Smooth muscle cell (in vitro differentiated cells): Measurements from ENCODE around the gene MEGF8. TPM values are rescaled to one million over a fixed set of nuclear protein-coding genes. Genes with fewer than 3 reads are reported as not detected.
A peak's percentile ranks its signal among the peaks of the same experiment; 100 is the strongest.

Experiments used
- DNase-seq: peaks from one replicate; lab custom pipeline; 2025; ENCODE audit not compliant: unreplicated experiment; lab: John Stamatoyannopoulos, UW
- H2AFZ ChIP-seq: fragments of 200-600 bp; sonication (generic); 2 replicates; pipeline ENCODE4 v1.6.0; 2016; ENCODE audit warnings: antibody characterized with exemption, low read depth, mild to moderate bottlenecking
- H3F3A ChIP-seq: fragments of 200-600 bp; sonication (generic); 2 replicates; pipeline ENCODE4 v1.6.0; 2017; ENCODE audit warnings: antibody characterized with exemption, low read depth
- H3K27ac ChIP-seq: fragments of 200-600 bp; sonication (generic); 2 replicates; pipeline ENCODE4 v1.5.1; 2016; ENCODE audit warnings: low read depth, mild to moderate bottlenecking
- H3K27me3 ChIP-seq: fragments of 200-600 bp; sonication (generic); 2 replicates; pipeline ENCODE4 v1.6.1; 2016; ENCODE audit warnings: low read depth, mild to moderate bottlenecking
- H3K36me3 ChIP-seq: fragments of 200-600 bp; sonication (generic); 2 replicates; pipeline ENCODE4 v1.5.1; 2016; ENCODE audit warnings: low read depth
- H3K4me1 ChIP-seq: fragments of 200-600 bp; sonication (generic); 2 replicates; pipeline ENCODE4 v1.5.1; 2016; ENCODE audit warnings: low read depth
- H3K4me2 ChIP-seq: fragments of 200-600 bp; sonication (generic); 2 replicates; pipeline ENCODE4 v1.6.0; 2016; ENCODE audit warnings: mild to moderate bottlenecking
- H3K4me3 ChIP-seq: fragments of 200-600 bp; sonication (generic); 2 replicates; pipeline ENCODE4 v1.5.1; 2016; ENCODE audit warnings: mild to moderate bottlenecking
- H3K79me2 ChIP-seq: fragments of 200-600 bp; sonication (generic); 2 replicates; pipeline ENCODE4 v1.6.0; 2016; ENCODE audit warnings: low read depth, mild to moderate bottlenecking
- H3K9ac ChIP-seq: fragments of 200-600 bp; sonication (generic); 2 replicates; pipeline ENCODE4 v1.6.0; 2016; ENCODE audit warnings: low read depth
- H3K9me3 ChIP-seq: fragments of 200-600 bp; sonication (generic); replicated peaks from 2 replicates; pipeline ENCODE4 v1.5.1; 2016; ENCODE audit warnings: low read depth
- H4K20me1 ChIP-seq: fragments of 200-600 bp; sonication (generic); 2 replicates; pipeline ENCODE4 v1.6.0; 2016; ENCODE audit warnings: low read depth
- CTCF ChIP-seq: fragments of 200-600 bp; sonication (generic); IDR thresholded peaks from 2 replicates; pipeline ENCODE4 v1.5.1; 2017; ENCODE audit warnings: borderline replicate concordance, mild to moderate bottlenecking, antibody characterized with exemption; ENCODE audit not compliant: insufficient read depth, poor library complexity, severe bottlenecking
- WGBS: methylation state at CpG from one replicate; pipeline ENCODE4 v1.1.7; 2016; ENCODE audit warnings: low lambda C conversion rate; 5-methylcytosine and 5-hydroxymethylcytosine counted together
- polyA plus RNA-seq: library from polyadenylated mRNA; unstranded; fragments of >200 nt; fragmentation: Nextera tagmentation; extraction: Ambion mirVana; gene quantifications from 2 replicates; pipeline ENCODE4 v1.2.1, GENCODE V29; 2016
- total RNA-seq: library from RNA; depleted of rRNA; stranded (reverse); fragments of >200 nt; gene quantifications from 2 replicates; pipeline ENCODE4 v1.2.3, GENCODE V29; 2014

The MEGF8 gene
- 13.4 and 16.4 TPM in 2 replicates for total RNA-seq
- 8.2 and 11.0 TPM in 2 replicates for polyA plus RNA-seq

- H3K4me1 ChIP-seq = peaks cover 9% of the 10 kb centered on the region
- peak; percentile 67 for TF ChIP-seq CTCF
- peak within 1 kb of the TSS; percentile 98 for H3K4me3 ChIP-seq
- peaks cover 45% of the 10 kb centered on the region for H3K27me3 ChIP-seq
- peak; percentile 90 for DNase-seq
- peak within 1 kb of the TSS; percentile 97 for H2AFZ ChIP-seq
- H3K9ac ChIP-seq = peak within 1 kb of the TSS; percentile 87
- H3K79me2 ChIP-seq = peaks cover 41% of the 10 kb centered on the region
- peak within 1 kb of the TSS; percentile 98 for H3K4me2 ChIP-seq
- under 1% methylated on average over 20 of the region's 45 CpGs for WGBS
- H3K9me3 ChIP-seq = no peaks in the 10 kb centered on the region
- peaks cover 29% of the 10 kb centered on the region for H4K20me1 ChIP-seq
- H3F3A ChIP-seq = no peaks in the 10 kb centered on the region
- no peak within 1 kb of the TSS for H3K27ac ChIP-seq
- H3K36me3 ChIP-seq = no peaks in the 10 kb centered on the region
These were observed at the start of gene MEGF8 for GRCh38 chr19:42325308-42325895. TSS of gene MEGF8 (plus strand) at chr19:42325635. CDS start at chr19:42326244, 609 bp downstream.

DNA sequence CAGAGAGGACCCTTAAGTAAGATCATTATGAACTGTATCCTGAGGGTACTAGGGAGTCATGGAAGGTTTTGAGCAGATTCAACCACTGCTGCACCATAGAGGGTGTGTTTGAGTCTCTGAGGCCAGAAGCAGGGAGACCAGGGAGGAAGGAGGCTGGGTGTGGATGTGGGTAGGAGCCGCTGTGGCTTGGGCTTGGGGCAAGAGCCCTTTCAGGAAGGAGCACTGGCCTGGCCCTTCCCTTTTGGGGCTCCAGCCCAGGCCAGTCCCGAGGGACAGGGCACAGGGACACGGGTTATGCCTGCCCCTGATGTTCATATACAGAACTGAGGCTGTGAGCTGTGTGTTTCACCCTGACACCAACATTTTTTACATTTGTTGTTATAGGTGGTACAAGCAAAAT is 49.2 kb upstream of the MEGF8 start:
- H3K4me1 ChIP-seq = peaks cover 17% of the 10 kb centered on the region
- no peak overlapping the region for H3K4me3 ChIP-seq
- H3K27ac ChIP-seq = no peak overlapping the region
- 94% methylated on average over 3 of the region's 3 CpGs for WGBS
- peaks cover 31% of the 10 kb centered on the region for H3K79me2 ChIP-seq
- H4K20me1 ChIP-seq = peaks cover 36% of the 10 kb centered on the region
- no peak overlapping the region for H2AFZ ChIP-seq
- H3K27me3 ChIP-seq = no peaks in the 10 kb centered on the region
- peaks cover 20% of the 10 kb centered on the region for H3F3A ChIP-seq
- no peaks in the 10 kb centered on the region for H3K36me3 ChIP-seq
- no peak overlapping the region for H3K4me2 ChIP-seq
- no peak for DNase-seq
- no peak overlapping the region for H3K9ac ChIP-seq
- no peak for TF ChIP-seq CTCF
- H3K9me3 ChIP-seq = no peaks in the 10 kb centered on the region

GRCh38 chr19:42276821-42277220 is 48.6 kb upstream of the MEGF8 start:
- no peaks in the 10 kb centered on the region for H3K27me3 ChIP-seq
- peaks cover 26% of the 10 kb centered on the region for H3K79me2 ChIP-seq
- no peak overlapping the region for H3K4me2 ChIP-seq
- no peak overlapping the region for H3K4me3 ChIP-seq
- H3K36me3 ChIP-seq = no peaks in the 10 kb centered on the region
- peaks cover 23% of the 10 kb centered on the region for H3K4me1 ChIP-seq
- TF ChIP-seq CTCF = no peak
- no peak overlapping the region for H2AFZ ChIP-seq
- no peaks in the 10 kb centered on the region for H3K9me3 ChIP-seq
- 81% methylated on average over 4 of the region's 4 CpGs for WGBS
- H3K9ac ChIP-seq = no peak overlapping the region
- peaks cover 36% of the 10 kb centered on the region for H4K20me1 ChIP-seq
- H3F3A ChIP-seq = peaks cover 25% of the 10 kb centered on the region
- DNase-seq = no peak
- H3K27ac ChIP-seq = no peak overlapping the region
